Transverse colon (tissue), 4 donors: Measurements from ENCODE around the gene SNX13.

Experiments
- CTCF ChIP-seq, 5 experiments: fragments of 200-600 bp in 3 of 5; fragments of 450-650 bp in 2 of 5; sonication (generic) in 3 of 5; IDR thresholded peaks; 1 replicate in 2 of 5; 2 replicates in 3 of 5; pipeline ENCODE4 v1.5.1; 2016 to 2017; ENCODE audit warnings: antibody characterized with exemption in 5 of 5, inconsistent platforms in 3 of 5, mild to moderate bottlenecking in 2 of 5, moderate library complexity in 1 of 5
- EP300 ChIP-seq: sonication (generic); formaldehyde crosslinking; IDR thresholded peaks from one replicate; pipeline ENCODE4 v1.6.1; 2017; ENCODE audit warnings: antibody characterized with exemption, low read depth
- POLR2A ChIP-seq: fragments of 450-650 bp; IDR thresholded peaks from one replicate; pipeline ENCODE4 v1.6.1; 2016; ENCODE audit warnings: antibody characterized with exemption, mild to moderate bottlenecking, moderate library complexity
- POLR2AphosphoS5 ChIP-seq, 3 donors: sonication (generic); formaldehyde crosslinking; IDR thresholded peaks; one replicate each; pipeline ENCODE4 v1.6.1; 2016; ENCODE audit warnings: antibody characterized with exemption in 3 of 3

- no peak for TF ChIP-seq POLR2AphosphoS5 (IDR thresholded peaks at IDR 0.05)
- no peak for TF ChIP-seq POLR2A
- no peak for TF ChIP-seq EP300
- no peak for TF ChIP-seq CTCF (IDR thresholded peaks at IDR 0.05)
Observed at GRCh38 chr7:17771901-17772408, 168.3 kb downstream of the SNX13 start.
